Stomach (tissue), 9 donors: Measurements from ENCODE around the gene EFNB1. TPM values are rescaled to one million over a fixed set of nuclear protein-coding genes. Genes with fewer than 3 reads are reported as not detected.
A peak's percentile ranks its signal among the peaks of the same experiment; 100 is the strongest.

ENCODE experiments used
- DNase-seq, 2 donors: peaks; one replicate each; pipeline versions ENCODE4 v3.0.0 to v3.0.0-alpha.2; 2013 to 2019
- H3K27ac ChIP-seq, 5 donors: fragments of 200-600 bp in 4 of 5; sonication (generic) in 4 of 5; one replicate each; pipeline ENCODE4 v1.5.1; 2013 to 2019; ENCODE audit warnings: mild to moderate bottlenecking in 1 of 5, moderate library complexity in 1 of 5
- H3K27me3 ChIP-seq, 3 donors: fragments of 200-600 bp; sonication (generic); one replicate each; pipeline ENCODE4 v1.5.1; 2017 to 2019; ENCODE audit warnings: mixed run types in 1 of 3
- H3K36me3 ChIP-seq, 4 donors: fragments of 200-600 bp; sonication (generic); 1 replicate in 3 of 4; 2 replicates in 1 of 4; pipeline ENCODE4 v1.5.1; 2016 to 2019
- H3K4me1 ChIP-seq, 4 donors: fragments of 200-600 bp; sonication (generic); one replicate each; pipeline ENCODE4 v1.5.1; 2016 to 2019
- H3K4me3 ChIP-seq, 4 donors: fragments of 200-600 bp; sonication (generic) in 3 of 4; one replicate each; pipeline ENCODE4 v1.5.1; 2016 to 2019; ENCODE audit warnings: mild to moderate bottlenecking in 1 of 4
- H3K9me3 ChIP-seq, 4 donors: fragments of 200-600 bp; sonication (generic); one replicate each; pipeline ENCODE4 v1.5.1; 2016 to 2019
- EP300 ChIP-seq: sonication (generic); formaldehyde crosslinking; IDR thresholded peaks from one replicate; pipeline ENCODE4 v1.6.1; 2017; ENCODE audit warnings: antibody characterized with exemption
- POLR2A ChIP-seq, 4 donors: fragments of 450-650 bp; IDR thresholded peaks; one replicate each; pipeline ENCODE4 v1.6.1; 2016; ENCODE audit warnings: antibody characterized with exemption in 4 of 4, control low read depth in 2 of 4, mild to moderate bottlenecking in 1 of 4, moderate library complexity in 1 of 4
- POLR2AphosphoS5 ChIP-seq, 3 donors: sonication (generic); formaldehyde crosslinking; IDR thresholded peaks; one replicate each; pipeline ENCODE4 v1.6.1; 2016; ENCODE audit warnings: antibody characterized with exemption in 3 of 3
- WGBS, 5 donors: extraction: QIAGEN DNeasy Blood & Tissue Kit in 3 of 5; methylation state at CpG; one replicate each; pipeline versions ENCODE4 v1.1.5 to v1.1.7; 2013 to 2018; 5-methylcytosine and 5-hydroxymethylcytosine counted together
- intact Hi-C: fragments of 100-400 bp; cut with DNase I; formaldehyde crosslinking; loops from one replicate; pipeline ENCODE4 v1.15.1; 2023; ENCODE audit warnings: low total_unique reads
- polyA plus RNA-seq, 3 donors: library from polyadenylated mRNA; stranded (reverse); fragments of 200-250 nt; gene quantifications; one replicate each; pipeline ENCODE4 v1.2.3, GENCODE V29; 2013
- total RNA-seq, 5 donors: library from RNA; depleted of rRNA; stranded (reverse); fragments of >200 nt; gene quantifications; one replicate each; pipeline versions ENCODE4 v1.1.0 to v1.2.3, GENCODE V29; 2014 to 2016
- TF ChIP-seq, protein P1 (sequence below), 7 experiments: fragments of 450-650 bp in 4 of 7; fragments of 200-600 bp in 3 of 7; sonication (generic) in 3 of 7; IDR thresholded peaks; one replicate each; pipeline ENCODE4 v1.5.1; 2016 to 2019; ENCODE audit warnings: antibody characterized with exemption in 7 of 7, control low read depth in 2 of 7, mild to moderate bottlenecking in 1 of 7
- donor health status: healthy with polysubstance abuse.
- donor health status: Bipolar disorder and iron deficiency.
- donor health status: healthy.

Gene EFNB1
- total and polyA plus RNA-seq, 8 donors, result 5.8 to 160 (median 20.0) TPM

DNA sequence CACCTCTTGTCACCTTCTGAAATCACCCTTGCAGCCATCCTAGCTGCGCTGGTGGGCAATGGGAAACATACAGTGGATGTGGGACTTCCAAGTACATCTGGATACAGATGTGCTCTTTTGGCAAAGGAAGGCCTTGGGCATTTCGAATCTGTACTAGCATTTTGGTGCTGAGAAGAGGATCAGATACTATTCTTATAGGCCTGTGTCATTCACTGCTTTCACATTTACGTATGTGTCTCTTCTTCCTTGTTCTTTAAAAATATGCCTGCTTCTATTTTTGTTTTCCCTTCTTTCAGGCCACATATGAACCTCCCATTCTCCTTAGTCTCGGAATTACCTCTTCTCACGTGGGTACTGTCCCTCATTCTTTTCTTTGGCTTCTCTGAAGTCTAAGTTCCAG lies 53.1 kb downstream of the EFNB1 start:
- Histone ChIP-seq H3K4me1 (no peaks in the 10 kb centered on the region), H3K4me3 (no peak overlapping the region), H3K9me3 (no peaks in the 10 kb centered on the region), H3K27ac (no peak overlapping the region), H3K36me3 (no peaks in the 10 kb centered on the region), H3K27me3 (peaks cover 0 to 12% (median 0%) of the 10 kb centered on the region in 3 donors)
- no peak for DNase-seq
- intact Hi-C loops, result no loop called here
- 47 to 95% (median 81%) methylated on average over 5 of the region's 5 CpGs for WGBS, 5 donors
- TF ChIP-seq EP300, result no peak
- TF ChIP-seq, protein P1, sequence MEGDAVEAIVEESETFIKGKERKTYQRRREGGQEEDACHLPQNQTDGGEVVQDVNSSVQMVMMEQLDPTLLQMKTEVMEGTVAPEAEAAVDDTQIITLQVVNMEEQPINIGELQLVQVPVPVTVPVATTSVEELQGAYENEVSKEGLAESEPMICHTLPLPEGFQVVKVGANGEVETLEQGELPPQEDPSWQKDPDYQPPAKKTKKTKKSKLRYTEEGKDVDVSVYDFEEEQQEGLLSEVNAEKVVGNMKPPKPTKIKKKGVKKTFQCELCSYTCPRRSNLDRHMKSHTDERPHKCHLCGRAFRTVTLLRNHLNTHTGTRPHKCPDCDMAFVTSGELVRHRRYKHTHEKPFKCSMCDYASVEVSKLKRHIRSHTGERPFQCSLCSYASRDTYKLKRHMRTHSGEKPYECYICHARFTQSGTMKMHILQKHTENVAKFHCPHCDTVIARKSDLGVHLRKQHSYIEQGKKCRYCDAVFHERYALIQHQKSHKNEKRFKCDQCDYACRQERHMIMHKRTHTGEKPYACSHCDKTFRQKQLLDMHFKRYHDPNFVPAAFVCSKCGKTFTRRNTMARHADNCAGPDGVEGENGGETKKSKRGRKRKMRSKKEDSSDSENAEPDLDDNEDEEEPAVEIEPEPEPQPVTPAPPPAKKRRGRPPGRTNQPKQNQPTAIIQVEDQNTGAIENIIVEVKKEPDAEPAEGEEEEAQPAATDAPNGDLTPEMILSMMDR (IDR thresholded peaks at IDR 0.05), result no peak
- no peak for TF ChIP-seq POLR2A (IDR thresholded peaks at IDR 0.05)
- TF ChIP-seq POLR2AphosphoS5 (IDR thresholded peaks at IDR 0.05), result no peak

DNA sequence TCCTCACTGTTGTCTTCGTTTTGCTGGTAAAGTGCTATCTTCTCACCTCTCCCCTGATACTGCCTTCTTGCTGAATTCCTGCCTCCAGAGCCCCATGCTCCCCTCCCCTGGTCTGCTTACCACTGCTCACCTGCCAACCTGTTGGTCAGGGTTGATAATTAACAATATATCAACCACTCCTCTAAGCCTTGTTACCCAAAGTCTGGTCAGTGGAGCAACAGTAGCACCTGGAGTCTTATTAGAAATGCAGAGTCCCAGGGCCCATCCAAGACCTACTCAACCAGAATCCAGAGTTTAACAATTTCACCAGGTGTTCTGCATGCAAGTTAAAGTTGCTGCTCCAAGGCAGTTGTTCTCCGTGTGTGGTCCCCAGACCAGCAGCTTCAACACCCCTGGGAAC lies 55.0 kb downstream of the EFNB1 start:
- Histone ChIP-seq H3K36me3 (no peaks in the 10 kb centered on the region), H3K27ac (no peak overlapping the region), H3K4me1 (no peaks in the 10 kb centered on the region), H3K4me3 (no peak overlapping the region), H3K9me3 (peaks cover 0 to 4% (median 0%) of the 10 kb centered on the region in 4 donors), H3K27me3 (peaks cover 0 to 16% (median 0%) of the 10 kb centered on the region in 3 donors)
- intact Hi-C loops, result no loop called here
- WGBS, 5 donors, result 32 to 75% (median 52%) methylated on average over 1 to 2 of the region's 2 CpGs
- TF ChIP-seq EP300 (no peak), POLR2AphosphoS5 (IDR thresholded peaks at IDR 0.05) (no peak), POLR2A (IDR thresholded peaks at IDR 0.05) (no peak)
- TF ChIP-seq, protein P1 (IDR thresholded peaks at IDR 0.05), result no peak
- DNase-seq, result peak in 1 of 2 donors; percentile 32

DNA sequence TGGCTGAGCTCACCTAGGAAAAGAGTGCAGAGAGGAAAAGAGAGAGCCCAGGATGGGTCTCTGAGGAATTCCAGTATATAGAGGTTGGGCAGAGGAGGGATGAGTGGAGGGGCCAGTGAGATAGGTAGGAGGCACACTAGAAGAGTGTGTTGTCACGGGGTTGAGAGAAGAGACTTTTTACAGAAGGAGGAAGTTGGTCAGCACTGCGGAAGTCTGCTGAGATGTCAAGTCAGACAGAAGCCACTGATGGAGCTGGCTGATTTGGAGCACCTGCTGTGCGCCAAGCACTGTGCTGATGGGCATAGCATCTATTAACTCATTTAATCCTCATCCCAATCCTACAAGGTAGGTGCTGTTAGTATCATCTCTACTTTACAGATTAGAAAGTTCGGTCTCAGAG lies 60.4 kb downstream of the EFNB1 start:
- Histone ChIP-seq H3K27ac (no peak overlapping the region), H3K27me3 (peaks cover 0 to 20% (median 0%) of the 10 kb centered on the region in 3 donors), H3K36me3 (no peaks in the 10 kb centered on the region), H3K4me1 (peaks cover 0 to 9% (median 4%) of the 10 kb centered on the region in 4 donors), H3K4me3 (no peak overlapping the region), H3K9me3 (peaks cover 0 to 4% (median 0%) of the 10 kb centered on the region in 4 donors)
- intact Hi-C loops, result no loop called here
- DNase-seq, result no peak
- TF ChIP-seq EP300 (no peak), POLR2A (IDR thresholded peaks at IDR 0.05) (no peak), POLR2AphosphoS5 (IDR thresholded peaks at IDR 0.05) (no peak)
- TF ChIP-seq, protein P1 (IDR thresholded peaks at IDR 0.05), result no peak
- 65 to 92% (median 86%) methylated on average over 4 of the region's 4 CpGs for WGBS, 5 donors

Other genes with a start within 250 kb of the EFNB1 start
- gene STARD8, start 181.4 kb upstream of the EFNB1 start, total RNA-seq, result 1 to 10 TPM; 1.8 to 7.4 (median 4.9) TPM
- 1 to 10 TPM in 2 of 3 donors, under 1 TPM in 1; 0.93 to 2.3 (median 1.7) TPM for gene STARD8, start 181.4 kb upstream of the EFNB1 start, polyA plus RNA-seq